Measurements from ENCODE around the gene PRR15L. TPM values are rescaled to one million over a fixed set of nuclear protein-coding genes. Genes with fewer than 3 reads are reported as not detected.

Gene PRR15L
- total and polyA plus RNA-seq, 2 of the 4 experiments (the other 2 are of a cell fraction): not detected

- H4K5ac ChIP-seq (ENCODE audit: low read depth, low read length): no peak overlapping the region
- H3K14ac ChIP-seq (replicated peaks; ENCODE audit: low read depth, low read length): no peak overlapping the region
- H3K23ac ChIP-seq (ENCODE audit: low read depth, low read length): no peak overlapping the region
- DNase-seq (peak; percentile 45), ATAC-seq (ENCODE audit: low read depth) (no peak)
- peak overlapping the region; percentile 36 for H2AFZ ChIP-seq (replicated peaks; ENCODE audit: low read length, poor library complexity)
- H3K56ac ChIP-seq (ENCODE audit: extremely low read depth, insufficient read depth, low read length): no peak overlapping the region
- H3K4me1 ChIP-seq (ENCODE audit: control insufficient read depth, insufficient read depth, low read length): peaks cover 4% of the 10 kb centered on the region; the same call in 1 of the 2 replicates
- H4K8ac ChIP-seq (ENCODE audit: low read depth in 2 of 2, low read length in 2 of 2): no peak overlapping the region
- H3K27me3 ChIP-seq (ENCODE audit: control insufficient read depth, insufficient read depth, low read length): no peaks in the 10 kb centered on the region
- in situ Hi-C loops (cut with MboI; ENCODE audit: low sequenced_read_pairs) (no loop called here), intact Hi-C loops (cut with micrococcal nuclease) (no loop called here), dilution Hi-C loops (cut with HindIII; ENCODE audit: low sequenced_read_pairs, unreplicated experiment) (no loop called here)
- TF ChIP-seq MAFK (IDR thresholded peaks at IDR 0.05; ENCODE audit: low read depth, low read length): no peak
- TF ChIP-seq CHD1 (IDR thresholded peaks at IDR 0.05; ENCODE audit: low read depth, low read length): no peak
- no peak for TF ChIP-seq MXI1 (IDR thresholded peaks at IDR 0.05; ENCODE audit: borderline replicate concordance, low read depth, low read length)
- no peak for TF ChIP-seq RCOR1 (IDR thresholded peaks at IDR 0.05; ENCODE audit: insufficient replicate concordance, low read length)
- no peak for TF ChIP-seq NFE2L2 (IDR thresholded peaks at IDR 0.05; ENCODE audit: low read depth, low read length)
- TF ChIP-seq ELK1 (IDR thresholded peaks at IDR 0.05; ENCODE audit: borderline replicate concordance, low read depth, low read length): no peak
- no peak for TF ChIP-seq MAZ (IDR thresholded peaks at IDR 0.05; ENCODE audit: borderline replicate concordance, low read depth, low read length)
- TF ChIP-seq POLR2A (IDR thresholded peaks at IDR 0.05; ENCODE audit: low read depth, low read length): no peak
- TF ChIP-seq FOS (IDR thresholded peaks at IDR 0.05; ENCODE audit: low read depth, low read length): no peak
- WGBS, 2 experiments (ENCODE audit: extremely low coverage in 2 of 2, insufficient read length in 1 of 2): 83% methylated on average over 1 of the region's 1 CpG; no CpG with 5 or more reads in 1 of the 2 experiments
- H2BK20ac ChIP-seq (ENCODE audit: low read depth, low read length): no peak overlapping the region
- no peak overlapping the region for H4K91ac ChIP-seq (ENCODE audit: insufficient read depth, low read depth, low read length)
- CTCF ChIA-PET: interaction anchor here (0.7 kb wide), 1 partner anchor 36 kb away, joined by 3 read pairs; the partner anchor contains the start of gene CDK5RAP3
- H2BK120ac ChIP-seq (ENCODE audit: low read depth, low read length): no peak overlapping the region
- H3K4me2 ChIP-seq (ENCODE audit: low read depth, low read length): no peak overlapping the region
- POLR2A ChIA-PET (ENCODE audit: unreplicated experiment): no interaction called here
- no peak overlapping the region for H3K4me3 ChIP-seq (ENCODE audit: insufficient read depth, low read depth, low read length)
- peaks cover 2% of the 10 kb centered on the region for H3K36me3 ChIP-seq (ENCODE audit: control insufficient read depth, insufficient read depth, low read length)
- peaks cover 0 to 18% of the 10 kb centered on the region in 2 experiments; a peak in 1 of 4 replicates for H3K79me1 ChIP-seq (ENCODE audit: low read depth in 1 of 2, low read length in 2 of 2)
- H3K9me3 ChIP-seq (ENCODE audit: control insufficient read depth, insufficient read depth, low read length): no peaks in the 10 kb centered on the region
- H3K27ac ChIP-seq (ENCODE audit: insufficient read depth, low read length): no peak overlapping the region
- peaks cover 18% of the 10 kb centered on the region for H3K9me1 ChIP-seq (ENCODE audit: insufficient read depth, low read length)
- H2BK15ac ChIP-seq (ENCODE audit: low read depth, low read length): no peak overlapping the region; the same call in 2 of the 3 replicates
- no peak overlapping the region for H2BK5ac ChIP-seq (ENCODE audit: low read depth, low read length, poor library complexity, severe bottlenecking)
- H2AK9ac ChIP-seq (replicated peaks; ENCODE audit: low read depth, low read length, poor library complexity): no peak overlapping the region
- no TSS peak for BruUV-seq (replicated peaks)
- H3K9ac ChIP-seq (ENCODE audit: low read depth, low read length): no peak overlapping the region
- H3K18ac ChIP-seq (ENCODE audit: low read depth, low read length): no peak overlapping the region
- H2AK5ac ChIP-seq (ENCODE audit: low read depth, low read length): no peak overlapping the region
- no peaks in the 10 kb centered on the region for H4K20me1 ChIP-seq (ENCODE audit: insufficient read depth, low read length)
- H3K4ac ChIP-seq (ENCODE audit: low read depth, low read length): no peak overlapping the region
Observed at GRCh38 chr17:47934856-47935255, 22.8 kb downstream of the PRR15L start.
